Progenitor cell of endocrine pancreas (in vitro differentiated cells): Measurements from ENCODE around the gene PGRMC2. TPM values are rescaled to one million over a fixed set of nuclear protein-coding genes. Genes with fewer than 3 reads are reported as not detected.

Source experiments
- DNase-seq: peaks from one replicate; pipeline ENCODE4 v3.0.0; 2021; ENCODE audit warnings: low spot score; ENCODE audit not compliant: unreplicated experiment
- H3K27ac Mint-ChIP-seq: 2 replicates; pipeline ENCODE4 v1.8.0; 2021; ENCODE audit warnings: mild to moderate bottlenecking, moderate library complexity, mixed read lengths
- H3K27me3 Mint-ChIP-seq: 2 replicates; pipeline ENCODE4 v1.8.0; 2021; ENCODE audit warnings: mixed read lengths
- H3K36me3 Mint-ChIP-seq: 2 replicates; pipeline ENCODE4 v1.8.0; 2022; ENCODE audit warnings: mixed read lengths; ENCODE audit not compliant: insufficient read depth
- H3K4me1 Mint-ChIP-seq: 2 replicates; pipeline ENCODE4 v1.8.0; 2021; ENCODE audit warnings: low read depth, mixed read lengths
- H3K4me3 Mint-ChIP-seq: 2 replicates; pipeline ENCODE4 v1.8.0; 2021; ENCODE audit warnings: low read depth, mild to moderate bottlenecking, moderate library complexity, mixed read lengths
- H3K9me3 Mint-ChIP-seq: 2 replicates; pipeline ENCODE4 v1.8.0; 2021; ENCODE audit warnings: low read depth, mixed read lengths
- CTCF ChIP-seq: fragments of 200-600 bp; sonication (generic); IDR thresholded peaks from one replicate; pipeline ENCODE4 v1.5.0; 2021; ENCODE audit warnings: antibody characterized with exemption, mild to moderate bottlenecking; ENCODE audit not compliant: unreplicated experiment
- total RNA-seq: library from RNA; stranded (reverse); gene quantifications from 2 replicates; pipeline ENCODE4 v1.2.1, GENCODE V29; 2021

PGRMC2 gene
- total RNA-seq, 1 donor from 2014 or later: 65.1 TPM

- Mint-ChIP-seq H3K4me1 (peaks cover 22% of the 10 kb centered on the region), H3K4me3 (no peak overlapping the region), H3K27ac (peak overlapping the region; percentile 29), H3K27me3 (no peaks in the 10 kb centered on the region), H3K36me3 (no peaks in the 10 kb centered on the region), H3K9me3 (no peaks in the 10 kb centered on the region)
- DNase-seq: no peak
- no peak for TF ChIP-seq CTCF
These were observed 22.0 kb upstream of the PGRMC2 start for GRCh38 chr4:128309585-128309984.

- Mint-ChIP-seq H3K36me3 (no peaks in the 10 kb centered on the region), H3K4me3 (no peak overlapping the region), H3K27me3 (no peaks in the 10 kb centered on the region), H3K9me3 (no peaks in the 10 kb centered on the region), H3K4me1 (peaks cover 22% of the 10 kb centered on the region), H3K27ac (no peak overlapping the region)
- no peak for TF ChIP-seq CTCF
- DNase-seq: no peak
These were observed 21.4 kb upstream of the PGRMC2 start for GRCh38 chr4:128308986-128309385.

GRCh38 chr4:128307123-128307571 is 19.5 kb upstream of the PGRMC2 start:
- no peaks in the 10 kb centered on the region for H3K27me3 Mint-ChIP-seq
- no peaks in the 10 kb centered on the region for H3K9me3 Mint-ChIP-seq
- no peak for TF ChIP-seq CTCF
- no peak for DNase-seq
- H3K36me3 Mint-ChIP-seq: no peaks in the 10 kb centered on the region
- H3K4me1 Mint-ChIP-seq: peaks cover 22% of the 10 kb centered on the region
- no peak overlapping the region for H3K27ac Mint-ChIP-seq
- no peak overlapping the region for H3K4me3 Mint-ChIP-seq

- no peak overlapping the region for H3K4me3 Mint-ChIP-seq
- no peaks in the 10 kb centered on the region for H3K27me3 Mint-ChIP-seq
- peaks cover 13% of the 10 kb centered on the region for H3K4me1 Mint-ChIP-seq
- no peak overlapping the region for H3K27ac Mint-ChIP-seq
- H3K36me3 Mint-ChIP-seq: no peaks in the 10 kb centered on the region
- DNase-seq: no peak
- H3K9me3 Mint-ChIP-seq: no peaks in the 10 kb centered on the region
- TF ChIP-seq CTCF: no peak
These were observed 18.3 kb upstream of the PGRMC2 start for GRCh38 chr4:128305942-128306341.

- H3K9me3 Mint-ChIP-seq: no peaks in the 10 kb centered on the region
These were observed 16.4 kb upstream of the PGRMC2 start for GRCh38 chr4:128303986-128304385.

More at GRCh38 chr4:128303986-128304385, 16.4 kb upstream of the PGRMC2 start:
- Mint-ChIP-seq H3K4me3 (no peak overlapping the region), H3K36me3 (no peaks in the 10 kb centered on the region), H3K4me1 (peaks cover 3% of the 10 kb centered on the region), H3K27ac (no peak overlapping the region), H3K27me3 (no peaks in the 10 kb centered on the region)
- no peak for TF ChIP-seq CTCF
- no peak for DNase-seq
